A549 treated with dexamethasone at 1 μM for 4 hours (cell line): ENCODE measurements around the gene USP20. TPM values are rescaled to one million over a fixed set of nuclear protein-coding genes. Genes with fewer than 3 reads are reported as not detected.

Experiments used
- total RNA-seq: library from RNA; stranded (reverse); fragments of 200-300 nt; extraction: Qiagen RNA extraction; gene quantifications from 5 replicates; pipeline ENCODE4 v1.2.3, GENCODE V29; 2022

The USP20 gene
- 4.0 to 6.2 TPM (median 5.5 TPM) in 5 replicates for total RNA-seq

GRCh38 chr9:129835128-129835859 lies at the start of gene USP20, which contains the start of gene C9orf78:
Gene USP20 (plus strand): TSS chr9:129835458. CDS start chr9:129852556, 17,098 bp downstream.
Gene C9orf78 (minus strand): TSS chr9:129835275. CDS start chr9:129835221, 54 bp downstream.

GRCh38 chr9:129802833-129803675 lies 32.2 kb upstream of the USP20 start, which contains the start of gene TOR1B:
Gene TOR1B (plus strand): TSS chr9:129803184. CDS start chr9:129803213, 29 bp downstream.

GRCh38 chr9:129823935-129824601 lies 11.2 kb upstream of the USP20 start, which contains the start of gene TOR1A:
Gene TOR1A (minus strand): TSS chr9:129824136. CDS start chr9:129824085, 51 bp downstream.

Other genes with a start within 250 kb of the USP20 start
- 0.08 to 0.18 TPM in 2 of 5 replicates, not detected in the others for gene C9orf50, start 214.4 kb upstream of the USP20 start, total RNA-seq
- 81.8 to 98.1 TPM (median 91.1 TPM) in 5 replicates for gene NTMT1, start 209.3 kb upstream of the USP20 start, total RNA-seq
- 17.4 to 25.0 TPM (median 24.2 TPM) in 5 replicates for gene ASB6, start 193.3 kb upstream of the USP20 start, total RNA-seq
- 5.6 to 11.2 TPM (median 9.4 TPM) in 5 replicates for gene PRRX2, start 169.8 kb upstream of the USP20 start, total RNA-seq
- 152 to 184 TPM (median 163 TPM) in 5 replicates for gene PTGES, start 82.4 kb upstream of the USP20 start, total RNA-seq
- gene TOR1B, start 32.3 kb upstream of the USP20 start, total RNA-seq: 21.2 to 27.1 TPM (median 24.1 TPM) in 5 replicates
- 56.3 to 63.0 TPM (median 62.6 TPM) in 5 replicates for gene TOR1A, start 11.3 kb upstream of the USP20 start, total RNA-seq
- 49.0 to 55.6 TPM (median 54.2 TPM) in 5 replicates for gene C9orf78, start 183 bp upstream of the USP20 start, total RNA-seq
- gene FNBP1, start 207.7 kb downstream of the USP20 start, total RNA-seq: 11.2 to 16.2 TPM (median 15.2 TPM) in 5 replicates
- gene GPR107, start 218.4 kb downstream of the USP20 start, total RNA-seq: 24.3 to 31.0 TPM (median 29.5 TPM) in 5 replicates